HG03108 (cell line): ENCODE data around the gene NRG3.

Source experiments
- ATAC-seq: cut with Tn5 transposase; IDR thresholded peaks from one replicate; pipeline ENCODE4 v1.9.1; 2021; ENCODE audit warnings: moderate library complexity; ENCODE audit not compliant: unreplicated experiment

NRG3 gene

GRCh38 chr10:82762641-82763040, 887.6 kb downstream of the NRG3 start:
- ATAC-seq = no peak

GRCh38 chr10:82768040-82768439, 893.0 kb downstream of the NRG3 start:
- no peak for ATAC-seq

GRCh38 chr10:82778908-82779307, 903.9 kb downstream of the NRG3 start:
- no peak for ATAC-seq

- no peak for ATAC-seq
These were observed 921.5 kb downstream of the NRG3 start for GRCh38 chr10:82796510-82796909.

- ATAC-seq = no peak
These were observed 926.3 kb downstream of the NRG3 start for GRCh38 chr10:82801289-82801688.

- ATAC-seq = no peak
These were observed 936.6 kb downstream of the NRG3 start for GRCh38 chr10:82811621-82812020.

GRCh38 chr10:82813856-82814255, 938.9 kb downstream of the NRG3 start:
- no peak for ATAC-seq

- ATAC-seq = no peak
These were observed 939.6 kb downstream of the NRG3 start for GRCh38 chr10:82814635-82815034.

- ATAC-seq = no peak
These were observed 940.7 kb downstream of the NRG3 start for GRCh38 chr10:82815680-82816079.

GRCh38 chr10:82817676-82818422, 942.9 kb downstream of the NRG3 start:
- no peak for ATAC-seq

- no peak for ATAC-seq
These were observed 946.0 kb downstream of the NRG3 start for GRCh38 chr10:82821043-82821442.

- no peak for ATAC-seq
These were observed 951.1 kb downstream of the NRG3 start for GRCh38 chr10:82826132-82826531.

GRCh38 chr10:82827901-82828300, 952.9 kb downstream of the NRG3 start:
- no peak for ATAC-seq

GRCh38 chr10:82847242-82847641, 972.2 kb downstream of the NRG3 start:
- ATAC-seq = no peak

- no peak for ATAC-seq
These were observed 975.2 kb downstream of the NRG3 start for GRCh38 chr10:82850191-82850590.

GRCh38 chr10:82856957-82857613, 982.1 kb downstream of the NRG3 start:
- no peak for ATAC-seq

- ATAC-seq = no peak
These were observed 986.9 kb downstream of the NRG3 start for GRCh38 chr10:82861889-82862288.

GRCh38 chr10:82865366-82865765, 990.4 kb downstream of the NRG3 start:
- ATAC-seq = no peak

- ATAC-seq = no peak
These were observed 991.5 kb downstream of the NRG3 start for GRCh38 chr10:82866424-82867020.

GRCh38 chr10:82867056-82867455, 992.1 kb downstream of the NRG3 start:
- no peak for ATAC-seq

- no peak for ATAC-seq
These were observed 999.7 kb downstream of the NRG3 start for GRCh38 chr10:82874671-82875070.

- no peak for ATAC-seq
These were observed 1005.8 kb downstream of the NRG3 start for GRCh38 chr10:82880776-82881290.
